T-helper 1 cell treated with Interleukin-12 subunit alpha and Interleukin-12 subunit beta and Interleukin-4 antibody, amounts not matched to agents 30 ng/mL and 1 ng/mL, for 36 hours (primary cell): ENCODE measurements around the gene PRF1. TPM values are rescaled to one million over a fixed set of nuclear protein-coding genes. Genes with fewer than 3 reads are reported as not detected.

Experiments
- intact Hi-C: fragments of 100-400 bp; cut with micrococcal nuclease; formaldehyde crosslinking; loops from one replicate; pipeline ENCODE4 v1.15.1; 2024
- total RNA-seq: library from RNA; stranded (reverse); gene quantifications from 2 replicates; pipeline ENCODE4 v1.2.3, GENCODE V29; 2022

The PRF1 gene
- total RNA-seq, 1 donor from 2014 or later: 129 TPM

GRCh38 chr10:70579234-70580002 lies 23.1 kb downstream of the PRF1 start:
- intact Hi-C loops: loop anchor here (1.0 to 5.0 kb wide), 4 partner anchors 77 to 1487 kb away; partner anchors contain the start of genes PPA1 and SGPL1

- intact Hi-C loops: loop anchor here (1.0 to 5.0 kb wide), 7 partner anchors 19 to 1486 kb away; partner anchors contain the start of genes PPA1 and PRF1
These were observed 24.1 kb downstream of the PRF1 start for GRCh38 chr10:70578371-70578947.

- intact Hi-C loops: loop anchor here (5.0 kb wide), 1 partner anchor 1485 kb away; no protein-coding TSS in a partner anchor
These were observed 25.6 kb downstream of the PRF1 start for GRCh38 chr10:70576803-70577517.

GRCh38 chr10:70575874-70576802 lies 26.4 kb downstream of the PRF1 start:
- intact Hi-C loops: loop anchor here (5.0 kb wide), 1 partner anchor 1484 kb away; no protein-coding TSS in a partner anchor

GRCh38 chr10:70575486-70575873 lies 27.1 kb downstream of the PRF1 start:
- intact Hi-C loops: loop anchor here (5.0 kb wide), 1 partner anchor 1483 kb away; no protein-coding TSS in a partner anchor

- intact Hi-C loops: no loop called here
These were observed 28.7 kb downstream of the PRF1 start for GRCh38 chr10:70573599-70574506.

- intact Hi-C loops: no loop called here
These were observed 30.7 kb downstream of the PRF1 start for GRCh38 chr10:70571636-70572439.

GRCh38 chr10:70571236-70571635 lies 31.3 kb downstream of the PRF1 start:
- intact Hi-C loops: no loop called here

- intact Hi-C loops: no loop called here
These were observed 33.6 kb downstream of the PRF1 start for GRCh38 chr10:70568781-70569495.

GRCh38 chr10:70568113-70568512 lies 34.4 kb downstream of the PRF1 start:
- intact Hi-C loops: no loop called here

- intact Hi-C loops: no loop called here
These were observed 34.9 kb downstream of the PRF1 start for GRCh38 chr10:70567603-70568002.

- intact Hi-C loops: no loop called here
These were observed 35.8 kb downstream of the PRF1 start for GRCh38 chr10:70566515-70567290.

- intact Hi-C loops: no loop called here
These were observed 36.7 kb downstream of the PRF1 start for GRCh38 chr10:70565556-70566514.

- intact Hi-C loops: no loop called here
These were observed 37.6 kb downstream of the PRF1 start for GRCh38 chr10:70564901-70565351.

- intact Hi-C loops: no loop called here
These were observed 38.3 kb downstream of the PRF1 start for GRCh38 chr10:70564113-70564725.

GRCh38 chr10:70563230-70563629 lies 39.3 kb downstream of the PRF1 start:
- intact Hi-C loops: no loop called here
